GM20431 (cell line): Measurements from ENCODE around the gene TTYH1.
"Not testable (repeated sequence)": the region's sequence is repeated elsewhere in the genome, so short reads cannot be mapped to it uniquely, and the experiment has no call there.

Source experiments
- in situ Hi-C: fragments of 300-500 bp; cut with MseI, MboI; formaldehyde crosslinking; loops from one replicate; pipeline ENCODE4 v1.15.0; 2020; ENCODE audit warnings: low sequenced_read_pairs; ENCODE audit not compliant: unreplicated experiment

Gene TTYH1

GRCh38 chr19:54415208-54415900 is at the start of gene TTYH1:
Gene TTYH1 (plus strand): TSS chr19:54415464. CDS start chr19:54415553, 89 bp downstream.
- in situ Hi-C loops, result no loop called here

- in situ Hi-C loops, result not testable (repeated sequence)
These were observed 49.5 kb upstream of the TTYH1 start for GRCh38 chr19:54365798-54366197.

GRCh38 chr19:54366811-54367210 is 48.5 kb upstream of the TTYH1 start:
- in situ Hi-C loops, result no loop called here

DNA sequence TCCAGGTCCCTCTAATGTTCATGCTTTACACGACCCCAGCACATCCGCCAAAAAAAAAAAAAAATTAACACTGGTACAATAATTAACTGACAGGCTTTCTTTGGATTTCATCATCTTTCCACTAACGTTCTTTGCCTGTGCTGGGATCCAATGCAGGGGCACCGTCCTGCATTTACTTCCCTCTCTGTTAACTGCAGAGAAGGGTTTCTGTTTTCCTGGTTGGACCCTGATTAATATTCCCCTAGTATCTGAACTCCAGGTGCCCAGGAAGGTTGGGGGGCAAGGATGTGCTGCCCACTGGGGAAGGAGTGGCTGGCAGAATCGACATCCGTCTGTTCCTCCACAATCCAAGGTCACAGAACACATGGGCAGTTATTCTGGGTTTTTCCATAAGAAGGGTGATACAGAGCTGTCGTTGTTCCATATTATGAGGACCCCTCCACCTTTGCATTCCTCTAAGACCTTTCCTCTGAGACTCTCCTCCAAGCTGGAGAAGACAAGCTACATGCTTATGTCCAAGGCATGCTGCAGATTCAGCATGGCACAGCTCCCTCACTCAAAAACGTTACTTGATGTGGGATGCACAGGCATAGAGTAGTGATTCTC is 46.1 kb upstream of the TTYH1 start:
- in situ Hi-C loops, result no loop called here

DNA sequence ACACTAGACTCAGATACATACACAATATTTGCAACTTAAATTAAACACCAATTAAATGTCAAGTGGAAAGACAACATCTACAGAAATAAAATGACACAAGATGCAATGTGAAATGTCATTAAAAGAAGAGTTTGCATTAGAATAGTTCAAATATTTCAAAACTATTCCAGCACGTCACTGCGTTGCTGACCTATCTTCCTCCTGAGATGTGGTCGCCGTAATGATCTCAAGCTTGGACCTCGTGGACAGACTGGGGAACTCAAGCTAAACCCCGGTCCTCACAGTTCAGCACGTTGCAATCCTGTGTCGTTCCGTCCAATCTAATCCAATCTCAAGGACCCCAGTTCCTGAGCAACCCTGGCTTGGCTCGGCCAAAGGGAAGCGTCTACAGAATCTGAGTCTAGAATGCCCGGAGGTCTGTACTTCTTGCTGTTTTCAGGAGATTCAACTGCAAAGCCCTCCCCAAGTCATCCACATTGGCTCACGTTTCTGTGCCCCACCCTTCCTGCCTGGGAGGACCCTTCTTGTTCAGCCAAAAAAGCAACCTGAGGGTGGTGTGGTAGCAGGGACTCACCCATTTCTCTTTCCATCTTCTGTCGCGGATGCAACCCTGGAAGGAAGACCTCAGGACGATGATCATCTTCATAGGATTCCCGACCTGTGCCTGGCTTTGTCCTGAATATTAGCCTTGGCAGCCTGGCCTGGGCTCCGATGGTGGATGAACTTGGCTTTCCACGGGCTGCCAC is 45.4 kb upstream of the TTYH1 start:
- in situ Hi-C loops, result not testable (repeated sequence)

- in situ Hi-C loops, result not testable (repeated sequence)
These were observed 44.8 kb upstream of the TTYH1 start for GRCh38 chr19:54370434-54370796.

- in situ Hi-C loops, result not testable (repeated sequence)
These were observed 43.8 kb upstream of the TTYH1 start for GRCh38 chr19:54371453-54371852.

GRCh38 chr19:54373781-54374631 is 41.3 kb upstream of the TTYH1 start:
- in situ Hi-C loops, result no loop called here

GRCh38 chr19:54375181-54375938 is 39.9 kb upstream of the TTYH1 start:
- in situ Hi-C loops, result not testable (repeated sequence)

DNA sequence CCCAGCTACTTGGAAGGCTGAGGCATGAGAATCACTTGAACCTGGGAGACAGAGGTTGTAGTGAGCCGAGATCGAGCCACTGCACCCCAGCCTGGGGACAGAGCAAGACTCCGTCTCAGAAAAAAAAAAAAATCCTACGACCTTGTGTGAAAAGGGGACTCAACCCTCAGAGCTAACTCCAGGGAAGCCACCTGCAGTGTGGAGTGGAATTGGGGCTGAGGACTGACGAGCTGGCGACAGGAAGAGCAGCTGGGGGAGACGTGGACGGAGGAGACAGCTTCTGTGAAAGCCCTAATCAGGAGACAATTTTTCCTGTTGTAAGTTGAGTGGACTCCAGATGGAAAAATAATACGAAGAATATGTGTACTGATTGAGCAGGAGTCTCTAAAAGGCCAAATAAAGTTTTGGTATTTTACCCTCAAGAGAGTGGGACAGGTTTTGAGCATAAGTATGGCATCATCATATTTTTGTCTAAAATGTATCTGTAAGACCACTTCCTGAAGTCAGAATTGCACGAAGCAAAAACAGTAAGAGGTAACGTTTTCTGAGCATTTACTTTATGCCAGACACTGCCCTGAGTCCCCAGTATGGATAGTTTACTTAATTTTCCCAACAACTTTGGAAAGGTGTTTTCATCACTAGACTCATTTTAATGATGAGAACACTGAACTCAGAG is 38.5 kb upstream of the TTYH1 start:
- in situ Hi-C loops, result no loop called here

DNA sequence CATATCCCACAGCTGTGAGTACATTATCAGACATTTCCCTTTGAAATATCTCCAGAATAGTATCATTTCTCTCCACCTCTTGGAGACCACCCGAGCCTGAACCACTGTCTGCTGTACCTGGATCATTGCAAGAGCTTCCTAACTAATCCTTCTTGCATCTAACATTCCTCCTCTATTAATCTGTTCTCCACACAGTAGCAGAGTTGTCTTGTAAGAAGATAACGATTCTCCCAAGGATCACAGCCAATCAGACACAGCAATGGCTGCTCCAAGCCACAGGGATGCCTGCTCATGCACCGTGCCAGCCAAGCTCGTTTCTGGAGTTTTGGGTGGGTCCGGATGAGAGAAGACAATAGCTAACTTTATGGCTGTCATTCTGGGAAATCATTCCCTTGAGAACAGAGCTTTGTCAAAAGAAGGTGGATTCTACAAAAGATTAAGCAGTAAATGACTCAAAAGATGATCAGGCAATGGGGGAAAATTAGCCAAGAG is 36.0 kb upstream of the TTYH1 start:
- in situ Hi-C loops, result no loop called here

GRCh38 chr19:54380897-54381296 is 34.4 kb upstream of the TTYH1 start:
- in situ Hi-C loops, result no loop called here

DNA sequence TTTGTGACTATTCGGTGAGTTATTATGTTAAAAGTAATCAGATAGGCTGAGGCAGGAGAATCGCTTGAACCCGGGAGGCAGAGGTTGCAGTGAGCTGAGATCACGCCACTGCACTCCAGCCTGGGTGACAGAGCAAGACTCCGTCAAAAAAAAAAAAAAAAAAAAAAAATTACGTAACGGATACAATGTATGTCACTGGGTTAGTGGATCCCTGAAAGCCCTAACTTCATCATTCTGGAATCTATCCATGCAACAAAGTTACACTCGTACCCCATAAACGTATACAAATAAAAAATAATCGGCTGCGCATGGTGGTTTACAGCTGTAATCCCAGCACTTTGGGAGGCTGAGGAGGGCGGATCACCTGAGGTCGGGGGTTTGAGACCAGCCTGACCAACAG is 33.2 kb upstream of the TTYH1 start:
- in situ Hi-C loops, result not testable (repeated sequence)

- in situ Hi-C loops, result no loop called here
These were observed 31.9 kb upstream of the TTYH1 start for GRCh38 chr19:54383330-54383729.

DNA sequence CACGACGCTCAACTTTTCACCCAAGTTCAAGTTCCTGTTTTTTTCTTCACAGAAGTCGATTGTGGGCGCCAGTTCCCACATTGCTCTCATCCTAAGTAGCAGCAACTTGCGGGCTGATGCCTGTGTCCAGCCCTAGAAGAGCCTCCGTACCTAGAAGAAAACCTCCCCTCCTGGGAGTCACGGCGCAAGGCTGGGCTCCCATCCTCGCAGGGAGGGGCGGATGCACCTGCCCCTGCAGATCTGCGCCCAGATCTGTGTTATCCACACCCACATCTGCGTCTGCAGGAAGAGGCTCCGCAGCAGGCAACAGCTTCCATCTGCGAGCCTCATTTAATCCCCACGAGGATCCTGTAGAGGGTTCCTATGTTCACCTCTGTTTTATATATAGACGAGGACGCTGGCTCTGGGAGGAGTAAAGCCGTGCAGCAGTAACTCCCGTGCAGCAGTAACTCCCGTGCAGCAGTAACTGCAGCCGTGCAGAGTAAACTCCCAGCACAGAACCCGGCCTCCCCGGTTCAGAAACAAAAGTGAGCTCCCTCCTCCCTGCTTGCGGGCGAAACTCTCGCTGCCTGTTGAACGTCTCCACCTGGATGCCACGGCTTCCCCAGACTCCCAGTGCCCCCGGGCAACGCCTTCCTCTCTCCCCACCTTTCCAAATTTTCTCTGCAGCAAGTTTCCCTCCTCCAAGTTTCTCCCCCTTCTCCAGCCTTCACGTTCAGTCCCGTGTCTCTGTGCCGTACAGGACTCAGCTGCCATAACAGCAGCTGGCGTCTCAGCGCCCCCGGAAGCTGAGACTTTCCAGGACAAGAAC is 27.1 kb upstream of the TTYH1 start:
- in situ Hi-C loops, result no loop called here

DNA sequence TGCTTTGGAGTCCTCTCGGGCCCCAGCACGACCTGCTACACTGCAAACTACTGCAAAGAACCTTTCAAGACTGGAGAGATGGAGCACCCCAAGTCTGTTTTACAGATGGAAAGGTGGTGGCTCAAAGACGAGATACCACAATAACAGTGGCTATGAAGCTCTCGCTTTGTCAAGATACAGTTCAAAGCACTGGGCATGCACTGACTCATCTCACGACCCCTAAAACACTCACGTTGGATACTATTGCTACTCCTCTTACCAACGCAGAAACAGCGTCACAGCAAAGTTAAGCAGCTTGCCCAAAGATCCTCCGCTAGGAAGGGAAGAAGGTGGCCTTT is 26.5 kb upstream of the TTYH1 start:
- in situ Hi-C loops, result no loop called here

GRCh38 chr19:54389553-54389952 is 25.7 kb upstream of the TTYH1 start:
- in situ Hi-C loops, result no loop called here

DNA sequence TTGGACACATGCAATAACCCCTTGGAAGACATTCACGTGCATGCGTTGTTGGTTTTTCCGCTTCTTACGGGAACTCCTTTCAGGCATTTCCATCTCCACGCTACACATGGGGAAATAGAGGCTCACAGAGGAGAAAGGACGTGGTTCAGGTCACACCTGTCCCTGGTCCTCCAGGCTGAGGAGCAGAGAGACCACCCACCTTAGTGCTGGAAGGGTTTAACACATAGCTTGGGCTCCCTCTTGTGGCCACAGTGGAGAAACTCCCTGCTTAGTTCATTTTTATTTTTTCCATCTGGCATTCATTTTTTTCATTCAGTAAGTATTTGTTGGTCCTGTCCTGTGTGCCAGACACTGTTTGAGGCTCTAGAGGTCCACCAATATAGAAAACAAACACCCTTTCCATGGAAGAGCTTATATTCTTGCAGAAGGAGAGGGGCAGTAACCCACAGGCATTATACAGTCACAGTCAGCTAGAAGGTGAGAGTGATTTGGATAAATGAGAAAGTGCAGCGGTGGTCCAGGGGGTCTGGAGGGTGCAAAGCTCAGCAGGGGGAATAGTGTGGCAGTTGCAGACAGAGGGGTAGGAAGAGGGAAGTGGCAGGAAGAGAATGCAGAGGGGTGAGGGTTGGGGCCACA is 24.2 kb upstream of the TTYH1 start:
- in situ Hi-C loops, result no loop called here
